Transverse colon (tissue), 4 donors: ENCODE data around the gene TCEANC. TPM values are rescaled to one million over a fixed set of nuclear protein-coding genes. Genes with fewer than 3 reads are reported as not detected.

Source experiments
- DNase-seq: peaks from one replicate; pipeline ENCODE4 v3.0.0-alpha.2; 2019
- H3K27ac ChIP-seq, 4 donors: fragments of 200-600 bp; sonication (generic); 2 replicates each; pipeline ENCODE4 v1.5.1; 2016 to 2018; ENCODE audit warnings: inconsistent platforms in 4 of 4
- H3K27me3 ChIP-seq: fragments of 200-600 bp; sonication (generic); 2 replicates; pipeline ENCODE4 v1.5.1; 2017; ENCODE audit warnings: inconsistent platforms
- H3K36me3 ChIP-seq, 4 donors: fragments of 200-600 bp; sonication (generic); 2 replicates each; pipeline ENCODE4 v1.5.1; 2017 to 2019; ENCODE audit warnings: inconsistent platforms in 4 of 4
- H3K4me1 ChIP-seq, 4 donors: fragments of 200-600 bp; sonication (generic); 2 replicates each; pipeline ENCODE4 v1.5.1; 2017 to 2020; ENCODE audit warnings: inconsistent platforms in 4 of 4
- H3K4me3 ChIP-seq, 4 donors: fragments of 200-600 bp; sonication (generic); 1 replicate in 1 of 4; 2 replicates in 3 of 4; pipeline versions ENCODE4 v1.5.1 to v1.6.1; 2017 to 2019; ENCODE audit warnings: inconsistent platforms in 4 of 4
- H3K9me3 ChIP-seq, 2 donors: fragments of 200-600 bp; sonication (generic); 2 replicates each; pipeline ENCODE4 v1.5.1; 2017 to 2019; ENCODE audit warnings: inconsistent platforms in 2 of 2
- EP300 ChIP-seq: sonication (generic); formaldehyde crosslinking; IDR thresholded peaks from one replicate; pipeline ENCODE4 v1.6.1; 2017; ENCODE audit warnings: antibody characterized with exemption, low read depth
- POLR2A ChIP-seq: fragments of 450-650 bp; IDR thresholded peaks from one replicate; pipeline ENCODE4 v1.6.1; 2016; ENCODE audit warnings: antibody characterized with exemption, mild to moderate bottlenecking, moderate library complexity
- POLR2AphosphoS5 ChIP-seq, 3 donors: sonication (generic); formaldehyde crosslinking; IDR thresholded peaks; one replicate each; pipeline ENCODE4 v1.6.1; 2016; ENCODE audit warnings: antibody characterized with exemption in 3 of 3
- WGBS, 2 donors: methylation state at CpG; one replicate each; pipeline ENCODE4 v1.1.5; 2018; ENCODE audit warnings: low coverage in 1 of 2; 5-methylcytosine and 5-hydroxymethylcytosine counted together
- in situ Hi-C, 4 donors: fragments of 200-750 bp; cut with MboI; loops; one replicate each; pipeline versions ENCODE4 v1.15.0 to v1.15.1; 2017; ENCODE audit warnings: low sequenced_read_pairs in 3 of 4, low pct_ligation_motif_present in 1 of 4, low pct_unique_long_range_greater_than_20kb in 1 of 4
- intact Hi-C: fragments of 100-400 bp; cut with DNase I; formaldehyde crosslinking; loops from one replicate; pipeline ENCODE4 v1.15.1; 2023; ENCODE audit warnings: low total_unique reads
- total RNA-seq, 4 donors: library from RNA; depleted of rRNA; stranded (reverse); fragments of >200 nt; gene quantifications; one replicate each; pipeline ENCODE4 v1.1.0, GENCODE V29; 2016
- TF ChIP-seq, protein P1 (sequence below), 5 experiments: fragments of 200-600 bp in 3 of 5; fragments of 450-650 bp in 2 of 5; sonication (generic) in 3 of 5; IDR thresholded peaks; 1 replicate in 2 of 5; 2 replicates in 3 of 5; pipeline ENCODE4 v1.5.1; 2016 to 2017; ENCODE audit warnings: antibody characterized with exemption in 5 of 5, inconsistent platforms in 3 of 5, mild to moderate bottlenecking in 2 of 5, moderate library complexity in 1 of 5

Gene TCEANC
- total RNA-seq, 4 donors from 2014 or later: 0.20 to 9.1 (median 3.7) TPM

GRCh38 chrX:13694359-13694758 is 41.4 kb downstream of the TCEANC start:
- peaks cover 6 to 75% (median 31%) of the 10 kb centered on the region in 4 donors for H3K4me1 ChIP-seq

GRCh38 chrX:13694983-13695382 is 42.0 kb downstream of the TCEANC start:
- intact Hi-C loops: no loop called here
- Histone ChIP-seq H3K9me3 (no peaks in the 10 kb centered on the region), H3K36me3 (no peaks in the 10 kb centered on the region), H3K27ac (peak overlapping the region in 1 of 4 donors; percentile 40), H3K4me3 (no peak overlapping the region), H3K4me1 (peaks cover 6 to 80% (median 32%) of the 10 kb centered on the region in 4 donors), H3K27me3 (no peaks in the 10 kb centered on the region)
- no peak for TF ChIP-seq POLR2A
- TF ChIP-seq, protein P1, sequence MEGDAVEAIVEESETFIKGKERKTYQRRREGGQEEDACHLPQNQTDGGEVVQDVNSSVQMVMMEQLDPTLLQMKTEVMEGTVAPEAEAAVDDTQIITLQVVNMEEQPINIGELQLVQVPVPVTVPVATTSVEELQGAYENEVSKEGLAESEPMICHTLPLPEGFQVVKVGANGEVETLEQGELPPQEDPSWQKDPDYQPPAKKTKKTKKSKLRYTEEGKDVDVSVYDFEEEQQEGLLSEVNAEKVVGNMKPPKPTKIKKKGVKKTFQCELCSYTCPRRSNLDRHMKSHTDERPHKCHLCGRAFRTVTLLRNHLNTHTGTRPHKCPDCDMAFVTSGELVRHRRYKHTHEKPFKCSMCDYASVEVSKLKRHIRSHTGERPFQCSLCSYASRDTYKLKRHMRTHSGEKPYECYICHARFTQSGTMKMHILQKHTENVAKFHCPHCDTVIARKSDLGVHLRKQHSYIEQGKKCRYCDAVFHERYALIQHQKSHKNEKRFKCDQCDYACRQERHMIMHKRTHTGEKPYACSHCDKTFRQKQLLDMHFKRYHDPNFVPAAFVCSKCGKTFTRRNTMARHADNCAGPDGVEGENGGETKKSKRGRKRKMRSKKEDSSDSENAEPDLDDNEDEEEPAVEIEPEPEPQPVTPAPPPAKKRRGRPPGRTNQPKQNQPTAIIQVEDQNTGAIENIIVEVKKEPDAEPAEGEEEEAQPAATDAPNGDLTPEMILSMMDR (IDR thresholded peaks at IDR 0.05): no peak
- TF ChIP-seq POLR2AphosphoS5 (IDR thresholded peaks at IDR 0.05): no peak
- TF ChIP-seq EP300: no peak
- no peak for DNase-seq
- in situ Hi-C loops: no loop called here
- WGBS, 2 donors: 76% methylated on average over 8 of the region's 8 CpGs; no CpG with 5 or more reads in 1 of the 2 donors

More at GRCh38 chrX:13694359-13694758, 41.4 kb downstream of the TCEANC start:
- intact Hi-C loops (no loop called here), in situ Hi-C loops (no loop called here)
- peak overlapping the region in 1 of 4 donors; percentile 40 for H3K27ac ChIP-seq
- no peak for DNase-seq
- H3K9me3 ChIP-seq: no peaks in the 10 kb centered on the region
- H3K36me3 ChIP-seq: no peaks in the 10 kb centered on the region
- no peak for TF ChIP-seq POLR2A
- no peak for TF ChIP-seq POLR2AphosphoS5 (IDR thresholded peaks at IDR 0.05)
- no peak for TF ChIP-seq EP300
- TF ChIP-seq, protein P1 (IDR thresholded peaks at IDR 0.05): no peak
- no peak overlapping the region for H3K4me3 ChIP-seq
- 80% methylated on average over 2 of the region's 2 CpGs; no CpG with 5 or more reads in 1 of the 2 donors for WGBS, 2 donors
- no peaks in the 10 kb centered on the region for H3K27me3 ChIP-seq

DNA sequence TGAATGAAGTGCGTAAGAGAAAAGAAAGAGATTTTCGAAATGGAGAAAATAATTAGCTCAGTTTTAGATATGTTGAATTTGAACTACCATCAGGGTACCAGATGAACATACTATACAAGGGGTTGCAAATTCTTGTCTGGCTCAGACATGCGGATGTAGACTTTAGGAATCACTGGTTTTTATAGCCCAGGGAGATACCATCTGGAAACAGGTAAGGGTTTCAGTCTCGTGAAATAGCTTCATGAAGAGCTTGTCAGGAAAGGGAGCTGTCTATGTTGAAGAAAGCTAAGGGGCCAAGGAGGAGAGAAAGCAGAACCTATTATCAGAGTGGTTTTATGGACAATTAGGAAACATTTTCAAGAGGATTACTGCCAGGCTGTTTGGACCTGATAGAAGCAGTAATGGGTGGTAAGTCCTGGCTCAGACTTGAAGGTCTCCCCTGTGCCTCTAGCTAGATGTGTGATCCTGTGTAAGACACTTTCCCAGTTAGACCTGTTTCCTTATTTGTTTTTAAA is 42.7 kb downstream of the TCEANC start:
- no peaks in the 10 kb centered on the region for H3K9me3 ChIP-seq
- in situ Hi-C loops: no loop called here
- peak overlapping the region in 1 of 4 donors; percentile 29 for H3K27ac ChIP-seq

GRCh38 chrX:13697455-13697854 is 44.5 kb downstream of the TCEANC start:
- intact Hi-C loops: no loop called here
- in situ Hi-C loops: no loop called here
- Histone ChIP-seq H3K36me3 (no peaks in the 10 kb centered on the region), H3K4me3 (no peak overlapping the region), H3K9me3 (no peaks in the 10 kb centered on the region), H3K27me3 (no peaks in the 10 kb centered on the region), H3K27ac (peak overlapping the region in 2 of 4 donors; percentile 11 to 38), H3K4me1 (peaks cover 3 to 66% (median 31%) of the 10 kb centered on the region in 4 donors)
- 84 to 85% methylated on average over 2 of the region's 2 CpGs for WGBS, 2 donors
- no peak for DNase-seq
- TF ChIP-seq, protein P1 (IDR thresholded peaks at IDR 0.05): no peak
- TF ChIP-seq POLR2A: no peak
- TF ChIP-seq POLR2AphosphoS5 (IDR thresholded peaks at IDR 0.05): no peak
- TF ChIP-seq EP300: no peak

More for the DNA sequence above, 42.7 kb downstream of the TCEANC start:
- no peak for DNase-seq
- intact Hi-C loops: no loop called here
- WGBS, 2 donors: 73 to 80% methylated on average over 1 to 4 of the region's 4 CpGs
- no peak overlapping the region for H3K4me3 ChIP-seq
- H3K4me1 ChIP-seq: peaks cover 4 to 83% (median 32%) of the 10 kb centered on the region in 4 donors
- no peaks in the 10 kb centered on the region for H3K27me3 ChIP-seq
- TF ChIP-seq, protein P1 (IDR thresholded peaks at IDR 0.05): no peak
- TF ChIP-seq POLR2AphosphoS5 (IDR thresholded peaks at IDR 0.05) (no peak), POLR2A (no peak), EP300 (no peak)
- H3K36me3 ChIP-seq: no peaks in the 10 kb centered on the region
